ENCODE measurements around the gene RAB3GAP2. TPM values are rescaled to one million over a fixed set of nuclear protein-coding genes. Genes with fewer than 3 reads are reported as not detected.
"Not testable (repeated sequence)": the region's sequence is repeated elsewhere in the genome, so short reads cannot be mapped to it uniquely, and the experiment has no call there.

RAB3GAP2 gene
- total and polyA plus RNA-seq, 12 donors: 5.7 to 35.8 (median 27.6) TPM

GRCh38 chr1:220182656-220183055 lies 89.6 kb downstream of the RAB3GAP2 start:
- H3K27ac ChIP-seq: no peak overlapping the region
- WGBS, 2 donors: 75 to 80% methylated on average over 2 of the region's 2 CpGs
- TF ChIP-seq CTCF (IDR thresholded peaks at IDR 0.05): no peak
- H3K36me3 ChIP-seq: peaks cover 0 to 97% (median 14%) of the 10 kb centered on the region in 9 donors
- no peak for ATAC-seq
- H3K27me3 ChIP-seq: no peaks in the 10 kb centered on the region
- H3K4me3 ChIP-seq: no peak overlapping the region
- H3K9me3 ChIP-seq: peaks cover 0 to 10% (median 0%) of the 10 kb centered on the region in 11 donors
- no peaks in the 10 kb centered on the region for H3K4me1 ChIP-seq
- intact Hi-C loops (cut with DNase I): no loop called here
- no peak for DNase-seq

DNA sequence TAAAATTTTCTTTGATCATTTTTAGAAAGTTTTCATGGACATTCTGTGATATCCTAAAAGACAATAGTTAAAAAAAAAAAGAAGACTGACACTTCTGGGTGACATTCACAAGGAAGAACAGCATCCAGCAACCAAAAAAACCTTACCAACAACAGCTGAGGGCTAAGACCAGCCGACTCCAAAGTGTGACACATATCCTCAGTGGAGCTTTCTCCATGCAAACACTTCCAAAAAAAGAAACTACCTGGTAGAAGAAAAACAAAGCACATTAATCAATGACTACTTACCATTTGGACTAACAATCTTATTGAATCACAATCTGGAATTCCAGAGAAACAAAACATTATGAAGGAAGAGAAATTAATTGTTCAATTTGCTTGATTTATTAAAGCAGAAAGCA lies 90.1 kb downstream of the RAB3GAP2 start:
- Histone ChIP-seq H3K9me3 (peaks cover 0 to 10% (median 0%) of the 10 kb centered on the region in 11 donors), H3K27me3 (no peaks in the 10 kb centered on the region), H3K36me3 (peaks cover 0 to 97% (median 14%) of the 10 kb centered on the region in 9 donors), H3K4me3 (no peak overlapping the region), H3K27ac (no peak overlapping the region), H3K4me1 (no peaks in the 10 kb centered on the region)
- 49 to 59% methylated on average over 1 of the region's 1 CpG for WGBS, 2 donors
- DNase-seq: no peak
- TF ChIP-seq CTCF (IDR thresholded peaks at IDR 0.05): no peak
- intact Hi-C loops (cut with DNase I): no loop called here
- no peak for ATAC-seq

- Histone ChIP-seq H3K36me3 (peaks cover 0 to 86% (median 17%) of the 10 kb centered on the region in 9 donors), H3K9me3 (peaks cover 0 to 10% (median 0%) of the 10 kb centered on the region in 11 donors), H3K27me3 (no peaks in the 10 kb centered on the region), H3K4me1 (no peaks in the 10 kb centered on the region), H3K4me3 (no peak overlapping the region), H3K27ac (no peak overlapping the region)
- intact Hi-C loops (cut with DNase I): loop anchor here in 1 of 10 donors (10.0 kb wide), 1 partner anchor 72 kb away; no protein-coding TSS in a partner anchor
- DNase-seq (no peak), ATAC-seq (peak in 1 of 8 donors; percentile 18)
- no peak for TF ChIP-seq CTCF (IDR thresholded peaks at IDR 0.05)
- 100% methylated on average over 1 of the region's 1 CpG for WGBS, 2 donors
Measured at GRCh38 chr1:220176540-220176939, 95.7 kb downstream of the RAB3GAP2 start.

DNA sequence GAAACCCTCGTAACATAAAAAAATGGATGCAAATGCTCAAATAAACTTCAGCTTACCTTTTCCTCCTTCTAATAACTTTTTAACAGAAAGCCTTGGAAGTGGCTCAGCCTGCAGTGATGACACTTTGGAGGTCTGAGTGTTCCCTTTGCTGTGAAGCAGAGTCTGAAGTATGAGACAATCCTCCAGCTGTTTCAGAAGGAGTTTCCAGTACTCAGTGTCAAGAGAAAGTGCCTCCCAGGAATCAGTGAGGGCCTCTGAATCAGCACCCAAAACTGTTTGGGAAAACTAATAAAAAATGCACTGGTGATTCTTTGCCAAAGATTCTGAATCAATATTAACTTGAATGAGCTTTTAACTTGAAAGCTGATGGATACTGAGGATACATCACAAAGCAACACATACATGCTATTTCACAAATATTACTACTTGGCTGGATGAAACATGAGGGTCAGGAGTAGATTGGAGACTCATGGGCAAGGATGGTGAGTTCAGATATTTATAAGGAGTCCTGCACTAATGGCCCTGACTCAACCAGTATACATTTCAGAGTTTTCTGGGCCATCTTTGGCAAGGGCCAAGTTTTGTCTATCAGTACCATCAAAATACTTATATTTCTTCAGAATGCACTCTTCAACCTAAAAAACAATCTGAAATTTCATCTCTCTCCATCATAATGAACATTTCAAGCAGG lies 101.3 kb downstream of the RAB3GAP2 start:
- no peak for TF ChIP-seq CTCF (IDR thresholded peaks at IDR 0.05)
- intact Hi-C loops (cut with DNase I): loop anchor here in 1 of 10 donors (10.0 kb wide), 1 partner anchor 66 kb away; no protein-coding TSS in a partner anchor
- Histone ChIP-seq H3K27me3 (no peaks in the 10 kb centered on the region), H3K27ac (no peak overlapping the region), H3K36me3 (peaks cover 0 to 89% (median 35%) of the 10 kb centered on the region in 9 donors), H3K9me3 (peaks cover 0 to 3% (median 0%) of the 10 kb centered on the region in 11 donors), H3K4me3 (no peak overlapping the region), H3K4me1 (no peaks in the 10 kb centered on the region)
- ATAC-seq (no peak), DNase-seq (no peak)
- WGBS, 2 donors: 94 to 97% methylated on average over 1 of the region's 1 CpG

- intact Hi-C loops (cut with DNase I): loop anchor here in 1 of 10 donors (10.0 kb wide), 1 partner anchor 65 kb away; no protein-coding TSS in a partner anchor
- H3K9me3 ChIP-seq, H3K4me3 ChIP-seq, H3K4me1 ChIP-seq, DNase-seq, H3K27ac ChIP-seq, ATAC-seq, H3K27me3 ChIP-seq: not testable (repeated sequence)
- H3K36me3 ChIP-seq: peaks cover 0 to 97% (median 35%) of the 10 kb centered on the region in 9 donors
- 98% methylated on average over 4 of the region's 4 CpGs for WGBS, 2 donors
Measured at GRCh38 chr1:220169887-220170286, 102.4 kb downstream of the RAB3GAP2 start.
